Choroid plexus epithelial cell (primary cell): ENCODE results near the gene SIX5.

Source experiments
- DNase-seq: peaks from one replicate; pipeline ENCODE4 v3.0.0-alpha.2; 2010; ENCODE audit warnings: low read depth
- H3K4me3 ChIP-seq: 2 replicates; pipeline ENCODE4 v1.5.1; 2011; ENCODE audit warnings: low read depth, mild to moderate bottlenecking, control low read depth, low read length, moderate library complexity
- TF ChIP-seq, protein P1 (sequence below): conservative IDR thresholded peaks from 2 replicates; pipeline ENCODE4 v1.5.1; 2011; ENCODE audit warnings: low read depth, mild to moderate bottlenecking, control low read depth, inconsistent platforms, low read length, moderate library complexity

The SIX5 gene

GRCh38 chr19:45768984-45769782, at the start of gene SIX5:
TSS of gene SIX5 (minus strand) at chr19:45769252. CDS start at chr19:45768844, 408 bp downstream.
- peak within 1 kb of the TSS; percentile 84 for H3K4me3 ChIP-seq
- TF ChIP-seq, protein P1, sequence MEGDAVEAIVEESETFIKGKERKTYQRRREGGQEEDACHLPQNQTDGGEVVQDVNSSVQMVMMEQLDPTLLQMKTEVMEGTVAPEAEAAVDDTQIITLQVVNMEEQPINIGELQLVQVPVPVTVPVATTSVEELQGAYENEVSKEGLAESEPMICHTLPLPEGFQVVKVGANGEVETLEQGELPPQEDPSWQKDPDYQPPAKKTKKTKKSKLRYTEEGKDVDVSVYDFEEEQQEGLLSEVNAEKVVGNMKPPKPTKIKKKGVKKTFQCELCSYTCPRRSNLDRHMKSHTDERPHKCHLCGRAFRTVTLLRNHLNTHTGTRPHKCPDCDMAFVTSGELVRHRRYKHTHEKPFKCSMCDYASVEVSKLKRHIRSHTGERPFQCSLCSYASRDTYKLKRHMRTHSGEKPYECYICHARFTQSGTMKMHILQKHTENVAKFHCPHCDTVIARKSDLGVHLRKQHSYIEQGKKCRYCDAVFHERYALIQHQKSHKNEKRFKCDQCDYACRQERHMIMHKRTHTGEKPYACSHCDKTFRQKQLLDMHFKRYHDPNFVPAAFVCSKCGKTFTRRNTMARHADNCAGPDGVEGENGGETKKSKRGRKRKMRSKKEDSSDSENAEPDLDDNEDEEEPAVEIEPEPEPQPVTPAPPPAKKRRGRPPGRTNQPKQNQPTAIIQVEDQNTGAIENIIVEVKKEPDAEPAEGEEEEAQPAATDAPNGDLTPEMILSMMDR: no peak
- DNase-seq: peak; percentile 99

DNA sequence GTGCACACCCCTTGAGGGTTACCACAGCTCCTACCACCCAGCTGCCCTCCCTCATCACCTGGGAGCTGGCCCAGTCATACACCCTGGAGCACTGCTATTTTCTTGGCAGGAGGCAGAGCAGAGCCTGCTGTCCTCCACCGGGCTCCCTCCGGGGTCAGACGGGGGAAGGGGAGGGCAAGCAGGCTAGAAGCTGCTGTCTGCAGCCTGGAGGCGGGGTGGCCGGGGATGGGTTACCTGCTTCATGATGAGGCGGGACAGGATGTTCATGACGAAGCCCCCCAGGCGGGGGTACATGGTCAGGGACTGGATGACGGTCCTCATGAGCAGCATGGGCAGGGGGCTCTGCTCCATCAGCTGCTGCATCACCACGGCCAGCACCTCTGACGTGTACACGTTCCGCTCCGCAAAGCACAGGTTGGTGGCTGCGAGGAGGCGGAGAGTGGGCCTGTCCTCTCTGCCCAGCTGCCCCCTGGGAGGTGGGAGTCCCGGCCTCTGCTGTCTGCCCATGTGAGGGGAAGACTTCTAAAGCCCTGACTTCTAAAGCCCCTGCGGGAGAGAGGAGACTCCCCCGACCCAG, 48.8 kb upstream of the SIX5 start:
- H3K4me3 ChIP-seq: no peak overlapping the region

DNA sequence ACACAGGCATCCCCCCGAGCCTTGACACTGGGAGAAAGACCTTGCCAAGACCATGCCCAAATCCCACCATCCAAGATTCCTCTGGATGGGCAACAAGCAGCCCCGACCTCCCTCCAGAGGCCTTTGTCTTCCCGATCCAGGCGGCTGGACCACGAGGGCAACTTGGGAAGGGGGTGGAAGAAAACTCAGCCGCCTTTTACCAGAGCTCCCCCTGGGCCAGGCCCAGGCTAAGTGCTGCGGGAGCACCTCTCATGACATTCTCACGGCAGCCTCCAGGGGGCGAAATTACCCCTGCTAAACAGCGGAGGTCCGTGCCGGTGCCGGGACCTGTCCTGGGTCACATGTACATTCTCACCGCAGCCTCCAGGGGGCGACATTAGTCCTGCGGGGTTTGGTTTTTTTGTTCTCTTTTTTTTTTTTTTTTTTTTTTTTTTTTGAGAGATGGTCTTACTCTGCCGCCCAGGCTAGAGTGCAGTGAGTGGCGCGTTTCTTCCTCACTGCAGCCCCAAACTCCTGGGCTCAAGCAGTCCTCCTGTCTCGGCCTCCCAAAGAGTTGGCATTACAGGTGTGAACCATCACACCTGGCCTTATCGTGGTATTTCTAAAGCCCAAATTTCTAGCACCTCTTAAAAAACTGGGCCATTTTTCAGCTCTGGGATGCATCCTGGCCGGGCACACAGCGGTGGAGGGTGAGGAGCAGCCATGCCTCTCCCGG, 48.1 kb upstream of the SIX5 start:
- TF ChIP-seq, protein P1: peak; percentile 88
- peak; percentile 96 for DNase-seq
- no peak overlapping the region for H3K4me3 ChIP-seq

More for the DNA sequence above, 48.8 kb upstream of the SIX5 start:
- TF ChIP-seq, protein P1: no peak
- no peak for DNase-seq

GRCh38 chr19:45816236-45817009, 47.4 kb upstream of the SIX5 start:
- TF ChIP-seq, protein P1: no peak
- no peak overlapping the region for H3K4me3 ChIP-seq
- no peak for DNase-seq

DNA sequence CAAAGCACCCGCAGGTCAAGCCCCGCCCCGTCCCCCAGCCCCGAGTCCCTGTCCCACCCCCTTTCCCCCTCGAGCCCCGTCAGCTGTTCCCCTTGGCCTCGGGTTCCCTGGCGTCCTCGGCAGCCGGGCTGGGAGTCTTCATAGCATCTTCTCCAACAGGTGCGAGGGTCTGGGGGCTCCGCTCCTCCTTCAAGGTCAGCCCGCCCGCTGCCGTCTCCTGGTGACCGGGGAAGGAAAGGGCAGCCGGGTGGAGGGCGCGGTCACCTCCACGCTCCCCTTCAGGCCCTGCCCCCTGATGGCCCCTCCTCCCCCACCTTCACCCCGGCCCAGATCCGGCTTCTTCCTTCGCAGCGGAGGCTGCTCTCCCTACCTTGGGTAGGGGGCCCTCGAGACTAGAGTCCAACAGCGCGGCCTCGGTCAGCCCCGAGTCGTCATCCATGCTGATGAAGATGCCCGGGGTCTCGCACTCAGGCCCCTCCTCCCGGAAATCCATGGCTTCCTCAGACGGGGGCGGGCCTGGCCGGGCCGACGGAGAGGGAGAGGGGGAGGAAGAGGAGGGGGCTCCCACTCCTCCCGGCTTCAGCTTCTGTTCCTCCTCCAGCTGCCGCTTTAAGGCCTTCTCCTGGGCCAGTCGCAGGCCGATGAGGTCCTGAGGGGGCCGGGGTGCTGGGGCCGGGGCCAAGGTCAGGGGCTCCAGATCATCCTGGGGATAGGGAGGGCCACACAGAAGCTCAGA, 46.6 kb upstream of the SIX5 start:
- H3K4me3 ChIP-seq: peak overlapping the region; percentile 35
- TF ChIP-seq, protein P1: no peak
- DNase-seq: no peak
